HepG2 (cell line): ENCODE measurements around the gene FIZ1. TPM values are rescaled to one million over a fixed set of nuclear protein-coding genes. Genes with fewer than 3 reads are reported as not detected.
A peak's percentile ranks its signal among the peaks of the same experiment; 100 is the strongest.

Experiments used
- AKAP8 ChIP-seq: sonication (generic); formaldehyde crosslinking; IDR thresholded peaks from 2 replicates; pipeline ENCODE4 v1.5.1; 2020; ENCODE audit warnings: mild to moderate bottlenecking, missing genetic modification reagents
- ATF1 ChIP-seq: IDR thresholded peaks from 2 replicates; pipeline ENCODE4 v1.6.1; 2016; ENCODE audit warnings: mild to moderate bottlenecking, control low read depth
- CCAR2 ChIP-seq: fragments of 200-400 bp; formaldehyde crosslinking; optimal IDR thresholded peaks from 2 replicates; pipeline ENCODE3; 2018; ENCODE audit warnings: low read depth, mild to moderate bottlenecking, low read length, moderate library complexity
- GRHL1 ChIP-seq: sonication (generic); formaldehyde crosslinking; conservative IDR thresholded peaks from 2 replicates; pipeline ENCODE4 v1.8.0; 2022; ENCODE audit warnings: missing genetic modification reagents
- HDAC2 ChIP-seq: sonication (generic); formaldehyde crosslinking; IDR thresholded peaks from 2 replicates; pipeline ENCODE4 v1.4.0; 2020; ENCODE audit warnings: missing genetic modification reagents
- HHEX ChIP-seq: IDR thresholded peaks from 2 replicates; pipeline ENCODE4 v1.6.1; 2016; ENCODE audit warnings: control low read depth
- HMG20B ChIP-seq: conservative IDR thresholded peaks from 2 replicates; pipeline ENCODE4 v1.6.1; 2016; ENCODE audit warnings: missing genetic modification reagents, missing compliant biosample characterization
- MYNN ChIP-seq: sonication (generic); formaldehyde crosslinking; IDR thresholded peaks from 2 replicates; pipeline ENCODE4 v1.4.0; 2020; ENCODE audit warnings: mild to moderate bottlenecking, low read depth, missing genetic modification reagents
- NFYB ChIP-seq: sonication (generic); formaldehyde crosslinking; IDR thresholded peaks from 2 replicates; pipeline ENCODE4 v1.4.0; 2020; ENCODE audit warnings: missing genetic modification reagents
- NKX3-1 ChIP-seq: sonication (generic); formaldehyde crosslinking; IDR thresholded peaks from 2 replicates; pipeline ENCODE4 v1.5.0; 2020; ENCODE audit warnings: missing genetic modification reagents
- POLR2AphosphoS5 ChIP-seq: IDR thresholded peaks from 2 replicates; pipeline ENCODE4 v1.6.1; 2012; ENCODE audit warnings: low read depth, low read length
- RBFOX2 ChIP-seq: fragments of 200-400 bp; formaldehyde crosslinking; IDR thresholded peaks from 2 replicates; pipeline ENCODE4 v1.6.1; 2017; ENCODE audit warnings: low read depth, mild to moderate bottlenecking, low read length
- RFXAP ChIP-seq: sonication (generic); formaldehyde crosslinking; IDR thresholded peaks from 2 replicates; pipeline ENCODE4 v1.4.0; 2020; ENCODE audit warnings: missing genetic modification reagents, borderline replicate concordance
- SMAD9 ChIP-seq: sonication (generic); formaldehyde crosslinking; IDR thresholded peaks from 2 replicates; pipeline ENCODE4 v1.5.1; 2020; ENCODE audit warnings: mild to moderate bottlenecking, missing genetic modification reagents
- SPEN ChIP-seq: sonication (generic); formaldehyde crosslinking; IDR thresholded peaks from 2 replicates; pipeline ENCODE4 v1.5.1; 2020; ENCODE audit warnings: low read depth, mild to moderate bottlenecking, missing genetic modification reagents
- THYN1 ChIP-seq: sonication (generic); formaldehyde crosslinking; IDR thresholded peaks from 2 replicates; pipeline ENCODE4 v1.8.1; 2023; ENCODE audit warnings: low read depth, mild to moderate bottlenecking, moderate library complexity, missing genetic modification reagents, borderline replicate concordance
- YEATS4 ChIP-seq: sonication (generic); formaldehyde crosslinking; IDR thresholded peaks from 2 replicates; pipeline ENCODE4 v1.4.0; 2020; ENCODE audit warnings: missing genetic modification reagents, borderline replicate concordance
- ZNF12 ChIP-seq: sonication (generic); formaldehyde crosslinking; IDR thresholded peaks from 2 replicates; pipeline ENCODE4 v1.5.0; 2020; ENCODE audit warnings: missing genetic modification reagents
- ZNF317 ChIP-seq: sonication (generic); formaldehyde crosslinking; IDR thresholded peaks from 2 replicates; pipeline ENCODE4 v1.5.0; 2020; ENCODE audit warnings: mild to moderate bottlenecking, missing genetic modification reagents
- ZNF672 ChIP-seq: sonication (generic); formaldehyde crosslinking; IDR thresholded peaks from 2 replicates; pipeline ENCODE4 v1.8.1; 2022; ENCODE audit warnings: missing genetic modification reagents
- polyA plus RNA-seq, 8 experiments: library from polyadenylated mRNA; depleted of rRNA in 3 of 8; stranded (reverse) in 7 of 8; unstranded in 1 of 8; fragments of >200 nt; fragmentation: Illumina TruSeq in 4 of 8; extraction: Trizol in 4 of 8; gene quantifications; 2 replicates each; pipeline versions ENCODE4 v1.2.1 to v1.2.3, GENCODE V29; 2011 to 2016; ENCODE audit warnings: low read depth in 4 of 8, missing spikeins in 1 of 8, mixed read lengths in 1 of 8; ENCODE audit not compliant: insufficient read depth in 1 of 8
- total RNA-seq, 5 experiments: library from RNA; depleted of rRNA; stranded (reverse); fragments of >200 nt; fragmentation: Illumina TruSeq; extraction: Trizol; gene quantifications; 2 replicates each; pipeline ENCODE4 v1.2.3, GENCODE V29; 2016; ENCODE audit warnings: low read depth in 1 of 5
- TF ChIP-seq, protein P1 (sequence below): sonication (generic); formaldehyde crosslinking; IDR thresholded peaks from 2 replicates; pipeline ENCODE4 v1.5.1; 2020; ENCODE audit warnings: mild to moderate bottlenecking, missing genetic modification reagents
- TF ChIP-seq, protein P2 (sequence below): sonication (generic); formaldehyde crosslinking; IDR thresholded peaks from 2 replicates; pipeline ENCODE4 v1.4.0; 2020; ENCODE audit warnings: missing genetic modification reagents
- TF ChIP-seq, protein P3 (sequence below): IDR thresholded peaks from 2 replicates; pipeline ENCODE4 v1.6.1; 2018; ENCODE audit warnings: missing genetic modification reagents

FIZ1 gene
- total and polyA plus RNA-seq, 2 of the 13 experiments (the other 11 are each of a cell fraction or from before 2014, with no cell fraction given) = 3.6 to 5.9 TPM

DNA sequence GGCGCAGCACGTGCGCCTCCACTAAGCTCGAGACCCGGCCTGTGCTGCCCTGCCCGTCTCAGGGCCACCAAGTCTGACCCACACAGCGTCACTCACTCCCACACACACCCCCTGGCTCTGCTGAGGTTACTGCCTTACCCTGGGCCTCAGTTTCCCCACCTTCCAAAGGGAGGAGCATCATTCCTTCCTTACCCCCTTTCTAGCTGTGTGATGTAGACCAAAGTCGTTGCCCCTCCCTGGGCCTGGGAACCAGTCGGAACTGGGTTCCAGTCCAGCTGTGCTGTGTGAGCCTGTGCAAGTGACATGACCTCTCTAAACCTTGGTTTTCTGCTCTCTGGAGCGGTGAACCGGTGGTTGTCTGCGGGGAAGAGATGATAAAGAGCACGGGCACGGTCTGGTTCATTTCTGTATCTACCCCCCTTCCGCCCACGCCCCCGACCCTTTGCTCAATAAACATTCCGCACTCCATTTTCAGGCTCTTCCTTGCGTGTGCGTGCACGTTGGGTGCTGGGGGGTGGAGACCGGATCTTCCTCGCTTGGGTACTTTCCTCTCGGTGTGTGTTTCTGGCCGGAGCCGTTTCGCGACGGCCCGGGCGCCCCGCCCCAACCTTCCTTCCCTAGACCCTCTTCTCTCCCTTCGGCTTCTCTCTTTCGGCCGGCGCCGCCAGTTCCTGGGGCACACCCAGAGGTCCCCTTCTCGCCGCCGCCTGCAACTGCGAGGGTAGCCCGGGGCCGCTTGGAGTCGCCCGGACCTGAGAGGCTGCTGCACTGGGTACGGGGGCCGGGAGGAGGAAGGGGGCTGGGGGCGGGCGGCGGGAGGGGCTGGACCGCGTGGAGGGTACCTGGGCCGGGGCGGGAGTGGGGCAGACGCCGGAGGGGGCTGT, 43.9 kb upstream of the FIZ1 start, which contains the start of gene ZNF581 (continued):
- TF ChIP-seq, protein P1, sequence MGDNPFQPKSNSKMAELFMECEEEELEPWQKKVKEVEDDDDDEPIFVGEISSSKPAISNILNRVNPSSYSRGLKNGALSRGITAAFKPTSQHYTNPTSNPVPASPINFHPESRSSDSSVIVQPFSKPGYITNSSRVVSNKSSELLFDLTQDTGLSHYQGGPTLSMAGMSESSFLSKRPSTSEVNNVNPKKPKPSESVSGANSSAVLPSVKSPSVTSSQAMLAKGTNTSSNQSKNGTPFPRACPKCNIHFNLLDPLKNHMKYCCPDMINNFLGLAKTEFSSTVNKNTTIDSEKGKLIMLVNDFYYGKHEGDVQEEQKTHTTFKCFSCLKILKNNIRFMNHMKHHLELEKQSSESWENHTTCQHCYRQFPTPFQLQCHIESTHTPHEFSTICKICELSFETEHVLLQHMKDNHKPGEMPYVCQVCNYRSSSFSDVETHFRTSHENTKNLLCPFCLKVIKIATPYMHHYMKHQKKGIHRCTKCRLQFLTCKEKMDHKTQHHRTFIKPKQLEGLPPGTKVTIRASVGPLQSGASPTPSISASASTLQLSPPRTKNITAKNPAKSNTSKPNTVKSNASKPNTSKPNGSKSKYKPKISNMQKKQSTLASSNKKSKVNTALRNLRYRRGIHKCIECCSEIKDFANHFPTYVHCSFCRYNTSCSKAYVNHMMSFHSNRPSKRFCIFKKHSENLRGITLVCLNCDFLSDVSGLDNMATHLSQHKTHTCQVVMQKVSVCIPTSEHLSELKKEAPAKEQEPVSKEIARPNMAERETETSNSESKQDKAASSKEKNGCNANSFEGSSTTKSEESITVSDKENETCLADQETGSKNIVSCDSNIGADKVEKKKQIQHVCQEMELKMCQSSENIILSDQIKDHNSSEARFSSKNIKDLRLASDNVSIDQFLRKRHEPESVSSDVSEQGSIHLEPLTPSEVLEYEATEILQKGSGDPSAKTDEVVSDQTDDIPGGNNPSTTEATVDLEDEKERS (CRISPR knock-in tag) = peak; percentile 33; the same call in 1 of the 2 replicates
- TF ChIP-seq YEATS4 (CRISPR knock-in tag) (peak; percentile 83; the same call in 1 of the 2 replicates), AKAP8 (CRISPR knock-in tag) (peak; percentile 93), NFYB (no peak), GRHL1 (CRISPR knock-in tag) (no peak), ZNF317 (CRISPR knock-in tag) (peak; percentile 67; the same call in 1 of the 2 replicates), SPEN (CRISPR knock-in tag) (peak; percentile 74), HMG20B (CRISPR knock-in tag) (no peak), RFXAP (CRISPR knock-in tag) (no peak), ATF1 (CRISPR knock-in tag) (no peak), HDAC2 (peak; percentile 37; the same call in 1 of the 2 replicates), POLR2AphosphoS5 (peak; percentile 54; the same call in 1 of the 2 replicates), THYN1 (CRISPR knock-in tag) (no peak), ZNF12 (CRISPR knock-in tag) (peak; percentile 35; the same call in 1 of the 2 replicates), RBFOX2 (peak; percentile 63), NKX3-1 (CRISPR knock-in tag) (0 out of 2 replicates have a peak, but pooled peaks have one; percentile 38), ZNF672 (CRISPR knock-in tag) (no peak), CCAR2 (peak; percentile 43), SMAD9 (CRISPR knock-in tag) (no peak), HHEX (no peak), MYNN (CRISPR knock-in tag) (no peak)
- TF ChIP-seq, protein P2, sequence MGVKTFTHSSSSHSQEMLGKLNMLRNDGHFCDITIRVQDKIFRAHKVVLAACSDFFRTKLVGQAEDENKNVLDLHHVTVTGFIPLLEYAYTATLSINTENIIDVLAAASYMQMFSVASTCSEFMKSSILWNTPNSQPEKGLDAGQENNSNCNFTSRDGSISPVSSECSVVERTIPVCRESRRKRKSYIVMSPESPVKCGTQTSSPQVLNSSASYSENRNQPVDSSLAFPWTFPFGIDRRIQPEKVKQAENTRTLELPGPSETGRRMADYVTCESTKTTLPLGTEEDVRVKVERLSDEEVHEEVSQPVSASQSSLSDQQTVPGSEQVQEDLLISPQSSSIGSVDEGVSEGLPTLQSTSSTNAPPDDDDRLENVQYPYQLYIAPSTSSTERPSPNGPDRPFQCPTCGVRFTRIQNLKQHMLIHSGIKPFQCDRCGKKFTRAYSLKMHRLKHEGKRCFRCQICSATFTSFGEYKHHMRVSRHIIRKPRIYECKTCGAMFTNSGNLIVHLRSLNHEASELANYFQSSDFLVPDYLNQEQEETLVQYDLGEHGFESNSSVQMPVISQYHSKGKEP (CRISPR knock-in tag) = 0 out of 2 replicates have a peak, but pooled peaks have one; percentile 25
- TF ChIP-seq, protein P3, sequence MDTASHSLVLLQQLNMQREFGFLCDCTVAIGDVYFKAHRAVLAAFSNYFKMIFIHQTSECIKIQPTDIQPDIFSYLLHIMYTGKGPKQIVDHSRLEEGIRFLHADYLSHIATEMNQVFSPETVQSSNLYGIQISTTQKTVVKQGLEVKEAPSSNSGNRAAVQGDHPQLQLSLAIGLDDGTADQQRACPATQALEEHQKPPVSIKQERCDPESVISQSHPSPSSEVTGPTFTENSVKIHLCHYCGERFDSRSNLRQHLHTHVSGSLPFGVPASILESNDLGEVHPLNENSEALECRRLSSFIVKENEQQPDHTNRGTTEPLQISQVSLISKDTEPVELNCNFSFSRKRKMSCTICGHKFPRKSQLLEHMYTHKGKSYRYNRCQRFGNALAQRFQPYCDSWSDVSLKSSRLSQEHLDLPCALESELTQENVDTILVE = peak; percentile 90
